H1 (cell line): Measurements from ENCODE around the gene RNGTT. TPM values are rescaled to one million over a fixed set of nuclear protein-coding genes. Genes with fewer than 3 reads are reported as not detected.

ENCODE experiments used
- CTCF ChIA-PET: fragments of 300-600 bp; sonication (Branson Sonifier 250); formaldehyde crosslinking; loops from one replicate; lab custom pipeline; 2021; ENCODE audit not compliant: partially characterized antibody; lab: Charles Lee
- POLR2A ChIA-PET: fragments of 300-600 bp; sonication (Branson Sonifier 250); formaldehyde crosslinking; loops from one replicate; lab custom pipeline; 2021; ENCODE audit warnings: inconsistent platforms; ENCODE audit not compliant: partially characterized antibody; lab: Charles Lee
- DNase-seq, 2 experiments: peaks; one replicate each; pipeline versions ENCODE4 v3.0.0 to v3.0.0-alpha.2; 2010 to 2022; ENCODE audit warnings: low spot score in 2 of 2, low read depth in 1 of 2, mixed read lengths in 1 of 2
- FAIRE-seq: peaks from 2 replicates; lab custom pipeline; 2011; peaks lifted over from hg19 to GRCh38; lab: Jason Lieb, UNC
- H2AFZ ChIP-seq: 2 replicates; pipeline ENCODE4 v1.8.1; 2012; ENCODE audit warnings: low read length, inconsistent platforms
- H2AK5ac ChIP-seq: 2 replicates; pipeline ENCODE4 v1.6.1; 2013; ENCODE audit warnings: low read depth, low read length
- H2BK120ac ChIP-seq: replicated peaks from 2 replicates; pipeline ENCODE3; 2013; ENCODE audit warnings: low read depth, low read length, inconsistent platforms
- H2BK12ac ChIP-seq: 2 replicates; pipeline ENCODE4 v1.6.1; 2013; ENCODE audit warnings: low read depth, low read length
- H2BK15ac ChIP-seq: 2 replicates; pipeline ENCODE4 v1.6.1; 2013; ENCODE audit warnings: low read length
- H2BK20ac ChIP-seq: 2 replicates; pipeline ENCODE4 v1.6.1; 2013; ENCODE audit warnings: low read length
- H2BK5ac ChIP-seq: 2 replicates; pipeline ENCODE4 v1.6.1; 2013; ENCODE audit warnings: low read depth, low read length
- H3K14ac ChIP-seq: 2 replicates; pipeline ENCODE4 v1.6.1; 2013; ENCODE audit warnings: inconsistent platforms; ENCODE audit not compliant: insufficient read length
- H3K18ac ChIP-seq: 2 replicates; pipeline ENCODE4 v1.6.1; 2013; ENCODE audit warnings: low read length; ENCODE audit errors: extremely low read depth
- H3K23ac ChIP-seq: 2 replicates; pipeline ENCODE4 v1.6.1; 2013; ENCODE audit warnings: inconsistent platforms; ENCODE audit not compliant: insufficient read length
- H3K23me2 ChIP-seq: 2 replicates; pipeline ENCODE4 v1.6.1; 2013; ENCODE audit warnings: low read depth, low read length
- H3K27ac ChIP-seq: 2 replicates; pipeline ENCODE4 v1.6.1; 2011; ENCODE audit warnings: low read depth, low read length, inconsistent platforms
- H3K27me3 ChIP-seq, 4 experiments: replicated peaks in 1 of 4; 1 replicate in 1 of 4; 2 replicates in 3 of 4; pipeline versions ENCODE4 v1.6.1 to v1.8.1; 2011 to 2013; ENCODE audit warnings: low read length in 3 of 4, mild to moderate bottlenecking in 3 of 4, inconsistent platforms in 2 of 4, mixed read lengths in 2 of 4, moderate library complexity in 1 of 4; ENCODE audit not compliant: control insufficient read depth in 3 of 4, insufficient read depth in 3 of 4; ENCODE audit errors: extremely low read depth in 1 of 4
- H3K36me3 ChIP-seq, 4 experiments: 2 replicates each; pipeline versions ENCODE4 v1.6.1 to v1.8.1; 2011 to 2013; ENCODE audit warnings: mild to moderate bottlenecking in 4 of 4, low read length in 3 of 4, moderate library complexity in 2 of 4, control low read depth in 1 of 4, inconsistent platforms in 1 of 4; ENCODE audit not compliant: insufficient read depth in 4 of 4, control insufficient read depth in 2 of 4
- H3K4ac ChIP-seq: replicated peaks from 2 replicates; pipeline ENCODE3; 2013; ENCODE audit warnings: low read length, low read depth, mixed read lengths, inconsistent platforms; ENCODE audit not compliant: insufficient read length
- H3K4me1 ChIP-seq, 4 experiments: replicated peaks in 1 of 4; 1 replicate in 1 of 4; 2 replicates in 3 of 4; pipeline versions ENCODE4 v1.6.1 to v1.8.1; 2011 to 2013; ENCODE audit warnings: low read length in 3 of 4, inconsistent platforms in 2 of 4, mixed read lengths in 1 of 4; ENCODE audit not compliant: insufficient read depth in 4 of 4, control insufficient read depth in 3 of 4
- H3K4me2 ChIP-seq, 2 experiments: 2 replicates each; pipeline versions ENCODE4 v1.6.1 to v1.8.1; 2011 to 2013; ENCODE audit warnings: low read depth in 2 of 2, low read length in 2 of 2, control low read depth in 1 of 2, inconsistent platforms in 1 of 2, mild to moderate bottlenecking in 1 of 2; ENCODE audit not compliant: insufficient read depth in 1 of 2
- H3K4me3 ChIP-seq, 4 experiments: fragments of 200-600, 300-600 bp in 1 of 4; sonication (generic), shearing (Covaris generic), sonication (Bioruptor Twin) in 1 of 4; 2 replicates each; pipeline versions ENCODE4 v1.5.1 to v1.8.1; 2011 to 2016; ENCODE audit warnings: low read length in 4 of 4, low read depth in 3 of 4, control low read depth in 2 of 4, inconsistent platforms in 2 of 4, mild to moderate bottlenecking in 2 of 4, mixed read lengths in 1 of 4, moderate library complexity in 1 of 4; ENCODE audit not compliant: insufficient read depth in 2 of 4; ENCODE audit errors: extremely low read depth in 1 of 4
- H3K56ac ChIP-seq: replicated peaks from 2 replicates; pipeline ENCODE3; 2013; ENCODE audit warnings: low read depth, mild to moderate bottlenecking, mixed read lengths, low read length, inconsistent platforms; ENCODE audit not compliant: insufficient read length
- H3K79me1 ChIP-seq: 2 replicates; pipeline ENCODE4 v1.6.1; 2013; ENCODE audit warnings: low read depth, low read length, control low read depth
- H3K79me2 ChIP-seq, 2 experiments: 2 replicates each; pipeline versions ENCODE4 v1.6.1 to v1.8.1; 2012 to 2013; ENCODE audit warnings: low read length in 2 of 2, mild to moderate bottlenecking in 2 of 2, inconsistent platforms in 1 of 2; ENCODE audit not compliant: insufficient read depth in 2 of 2, control insufficient read depth in 1 of 2
- H3K9ac ChIP-seq, 4 experiments: replicated peaks in 1 of 4; 1 replicate in 1 of 4; 2 replicates in 3 of 4; pipeline versions ENCODE4 v1.6.1 to v1.8.1; 2011 to 2013; ENCODE audit warnings: low read depth in 3 of 4, low read length in 3 of 4, control low read depth in 2 of 4, mild to moderate bottlenecking in 2 of 4, moderate library complexity in 2 of 4, inconsistent platforms in 1 of 4; ENCODE audit errors: extremely low read depth in 1 of 4
- H3K9me3 ChIP-seq, 2 experiments: 2 replicates each; pipeline versions ENCODE4 v1.6.1 to v1.8.1; 2012 to 2013; ENCODE audit warnings: mild to moderate bottlenecking in 2 of 2, moderate library complexity in 2 of 2, control low read depth in 1 of 2, inconsistent platforms in 1 of 2, low read depth in 1 of 2, low read length in 1 of 2, mixed read lengths in 1 of 2; ENCODE audit not compliant: insufficient read depth in 2 of 2
- H4K20me1 ChIP-seq, 2 experiments: replicated peaks in 1 of 2; 2 replicates each; pipeline versions ENCODE3 to v1.8.1; 2011 to 2013; ENCODE audit warnings: inconsistent platforms in 2 of 2, low read length in 2 of 2, mild to moderate bottlenecking in 1 of 2; ENCODE audit not compliant: insufficient read depth in 2 of 2, control insufficient read depth in 1 of 2
- H4K5ac ChIP-seq: 2 replicates; pipeline ENCODE4 v1.6.1; 2013; ENCODE audit warnings: low read length, low read depth, mixed read lengths, inconsistent platforms; ENCODE audit not compliant: insufficient read length
- H4K8ac ChIP-seq: 2 replicates; pipeline ENCODE4 v1.8.0; 2013; ENCODE audit warnings: mild to moderate bottlenecking, moderate library complexity, low read length, inconsistent platforms; ENCODE audit not compliant: insufficient read depth; ENCODE audit errors: extremely low read depth
- H4K91ac ChIP-seq: replicated peaks from 2 replicates; pipeline ENCODE3; 2013; ENCODE audit warnings: low read length, mixed read lengths, inconsistent platforms; ENCODE audit not compliant: insufficient read length
- BRCA1 ChIP-seq: IDR thresholded peaks from 2 replicates; pipeline ENCODE4 v1.6.1; 2012; ENCODE audit warnings: low read depth, low read length, improper control_type of control experiment
- MAX ChIP-seq: IDR thresholded peaks from 2 replicates; pipeline ENCODE4 v1.6.1; 2012; ENCODE audit warnings: inconsistent platforms
- SP1 ChIP-seq: IDR thresholded peaks from 2 replicates; pipeline ENCODE4 v1.6.1; 2011; ENCODE audit warnings: low read depth, low read length
- SUZ12 ChIP-seq: fragments of 200-600 bp; sonication (generic); IDR thresholded peaks from 2 replicates; pipeline ENCODE4 v1.6.1; 2012; ENCODE audit warnings: mild to moderate bottlenecking, inconsistent platforms, low read length, moderate library complexity, mixed read lengths
- TBP ChIP-seq: IDR thresholded peaks from 2 replicates; pipeline ENCODE4 v1.6.1; 2011; ENCODE audit warnings: low read depth, low read length, improper control_type of control experiment
- YY1 ChIP-seq: IDR thresholded peaks from 2 replicates; pipeline ENCODE4 v1.6.1; 2011; ENCODE audit warnings: low read depth, mild to moderate bottlenecking, low read length
- WGBS, 2 experiments: shearing (Covaris generic) in 1 of 2; methylation state at CpG; one replicate each; pipeline versions ENCODE4 v1.1.6 to v1.1.7; 2013 to 2015; ENCODE audit warnings: low lambda C conversion rate in 2 of 2, mixed read lengths in 2 of 2, inconsistent platforms in 1 of 2, low coverage in 1 of 2, missing lambda C conversion rate in 1 of 2; ENCODE audit not compliant: insufficient replicate concordance in 2 of 2, insufficient coverage in 1 of 2, insufficient read length in 1 of 2; ENCODE audit errors: extremely low coverage in 1 of 2, missing lambda C conversion rate in 1 of 2; 5-methylcytosine and 5-hydroxymethylcytosine counted together
- polyA plus RNA-seq, 7 experiments: library from polyadenylated mRNA; depleted of rRNA in 3 of 7; stranded (reverse) in 5 of 7; unstranded in 2 of 7; fragments of >200 nt in 5 of 7; fragments of 200-250 nt in 2 of 7; gene quantifications; 1 replicate in 5 of 7; 2 replicates in 1 of 7; 4 replicates in 1 of 7; pipeline versions ENCODE4 v1.2.1 to v1.2.3, GENCODE V29; 2011 to 2013; ENCODE audit warnings: missing spikeins in 2 of 7, mixed read lengths in 2 of 7
- total RNA-seq: library from RNA; stranded (reverse); fragmentation: NEBNext Ultra II Directional; extraction: Animal tissue kit (Norgen Biotek cat#: 25700); gene quantifications from 2 replicates; pipeline ENCODE4 v1.2.1, GENCODE V29; 2021

The RNGTT gene
- total and polyA plus RNA-seq, 2 of the 8 experiments (the other 6 are each of a cell fraction or from before 2014, with no cell fraction given) = 3.6 to 21.2 TPM

GRCh38 chr6:88588938-88589337 is 374.5 kb downstream of the RNGTT start:
- no peaks in the 10 kb centered on the region for H3K27me3 ChIP-seq
- H2BK15ac ChIP-seq = no peak overlapping the region
- H3K79me2 ChIP-seq = no peaks in the 10 kb centered on the region
- no peaks in the 10 kb centered on the region for H3K23me2 ChIP-seq
- H3K36me3 ChIP-seq = no peaks in the 10 kb centered on the region
- H3K23ac ChIP-seq = no peak overlapping the region
- no peak overlapping the region for H2AK5ac ChIP-seq
- no peak overlapping the region for H3K14ac ChIP-seq
- H3K56ac ChIP-seq = no peak overlapping the region
- H4K8ac ChIP-seq = no peak overlapping the region
- H4K20me1 ChIP-seq = no peaks in the 10 kb centered on the region
- H4K91ac ChIP-seq = no peak overlapping the region
- ChIA-PET POLR2A (no interaction called here), CTCF (no interaction called here)
- DNase-seq (no peak), FAIRE-seq (no peak)
- no peak overlapping the region for H2AFZ ChIP-seq
- no peak overlapping the region for H2BK5ac ChIP-seq
- H3K27ac ChIP-seq = no peak overlapping the region
- no peak overlapping the region for H2BK12ac ChIP-seq
- H3K18ac ChIP-seq = no peak overlapping the region
- H2BK120ac ChIP-seq = no peak overlapping the region
- peaks cover 0 to 9% (median 5%) of the 10 kb centered on the region in 4 experiments; a peak in 4 of 7 replicates for H3K4me1 ChIP-seq
- 85% methylated on average over 3 of the region's 3 CpGs; no CpG with 5 or more reads in 1 of the 2 experiments for WGBS, 2 experiments
- TF ChIP-seq MAX (no peak), SUZ12 (no peak), BRCA1 (no peak), SP1 (no peak), TBP (no peak), YY1 (no peak)
- H3K4ac ChIP-seq = no peak overlapping the region
- H3K9me3 ChIP-seq = no peaks in the 10 kb centered on the region
- H3K4me3 ChIP-seq = no peak overlapping the region
- H3K4me2 ChIP-seq = no peak overlapping the region
- H2BK20ac ChIP-seq = no peak overlapping the region
- no peak overlapping the region for H4K5ac ChIP-seq
- no peaks in the 10 kb centered on the region for H3K79me1 ChIP-seq
- no peak overlapping the region for H3K9ac ChIP-seq
